GM18526 (cell line): ENCODE data around the gene HDGFL2.
A peak's percentile ranks its signal among the peaks of the same experiment; 100 is the strongest.

Experiments used
- POLR2A ChIP-seq: IDR thresholded peaks from 3 replicates; pipeline ENCODE4 v1.6.1; 2011; ENCODE audit not compliant: insufficient read length; ENCODE audit errors: extremely low read depth

The HDGFL2 gene

DNA sequence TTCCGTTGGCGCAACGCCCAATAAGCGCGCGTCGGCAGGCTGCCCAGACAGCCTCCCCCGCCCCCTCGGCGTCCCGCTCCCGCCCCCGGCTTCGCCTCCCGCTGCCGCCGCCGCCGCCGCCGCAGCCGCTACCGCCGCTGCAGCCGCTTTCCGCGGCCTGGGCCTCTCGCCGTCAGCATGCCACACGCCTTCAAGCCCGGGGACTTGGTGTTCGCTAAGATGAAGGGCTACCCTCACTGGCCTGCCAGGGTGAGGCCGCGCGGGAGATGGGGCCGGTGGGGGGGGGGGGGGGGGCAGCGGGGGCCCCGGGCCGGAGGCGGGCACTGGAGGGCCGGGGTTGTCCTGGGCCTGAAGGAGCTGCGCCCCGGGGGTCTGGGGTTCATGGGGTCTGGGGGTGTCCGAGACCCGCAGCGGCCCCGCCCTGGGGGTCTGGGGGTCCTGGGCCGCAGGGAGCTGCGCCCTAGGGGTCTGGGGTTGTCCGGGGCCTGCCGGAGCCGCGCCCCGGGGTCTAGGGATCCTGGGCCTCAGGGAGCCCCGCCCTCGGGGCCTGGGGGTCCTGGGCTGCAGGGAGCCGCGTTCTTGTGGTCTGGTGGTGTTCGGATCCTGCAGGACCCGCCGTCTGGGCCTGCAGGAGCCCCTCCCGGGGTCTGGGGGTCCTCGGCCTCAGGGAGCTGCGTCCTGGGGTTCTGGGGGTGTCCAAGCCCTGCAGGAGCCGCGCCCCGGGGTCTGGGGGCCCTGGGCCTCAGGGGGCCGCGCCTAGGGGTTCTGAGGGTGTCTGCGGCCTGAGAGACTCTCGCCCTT is at the start of gene HDGFL2:
Gene HDGFL2, plus strand, starts transcription at position 124 of the 801 bp plus-strand sequence. Its CDS starts 54 bp downstream, at position 178.
- TF ChIP-seq POLR2A: peak; percentile 29

DNA sequence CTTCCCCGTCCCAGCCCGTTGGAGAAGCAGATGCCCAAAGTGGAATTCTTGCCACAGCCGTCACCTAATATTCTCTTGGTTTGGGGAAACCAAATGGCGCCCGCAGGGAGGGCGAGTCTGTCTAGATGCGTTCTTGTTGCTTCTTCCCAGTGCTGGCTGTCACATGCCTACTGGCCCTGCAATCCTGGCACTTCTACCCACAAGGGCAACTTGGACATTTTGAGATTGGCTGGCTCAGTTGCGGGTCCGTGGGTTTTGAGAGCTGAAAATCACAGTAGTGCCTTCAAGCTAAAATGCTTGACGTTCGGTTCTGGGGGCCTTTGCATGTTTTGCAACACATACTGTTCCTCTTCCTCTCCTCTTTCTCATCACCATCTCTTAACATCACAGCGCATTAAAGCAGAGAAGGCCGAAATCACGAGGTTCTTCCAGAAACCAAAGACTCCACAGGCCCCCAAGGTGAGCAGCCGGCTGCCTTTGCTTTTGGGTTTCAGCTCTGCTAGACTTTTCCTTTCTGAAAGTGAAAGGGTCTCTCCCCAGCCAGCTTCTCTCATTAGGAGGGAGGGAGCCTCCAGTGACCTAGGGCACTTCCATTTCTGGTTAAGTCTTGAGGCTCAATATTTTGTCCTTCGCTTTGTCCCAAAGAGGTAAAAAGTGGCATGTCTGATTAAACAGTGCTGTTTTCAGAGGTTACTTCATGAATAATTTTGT is 48.5 kb upstream of the HDGFL2 start:
- no peak for TF ChIP-seq POLR2A

DNA sequence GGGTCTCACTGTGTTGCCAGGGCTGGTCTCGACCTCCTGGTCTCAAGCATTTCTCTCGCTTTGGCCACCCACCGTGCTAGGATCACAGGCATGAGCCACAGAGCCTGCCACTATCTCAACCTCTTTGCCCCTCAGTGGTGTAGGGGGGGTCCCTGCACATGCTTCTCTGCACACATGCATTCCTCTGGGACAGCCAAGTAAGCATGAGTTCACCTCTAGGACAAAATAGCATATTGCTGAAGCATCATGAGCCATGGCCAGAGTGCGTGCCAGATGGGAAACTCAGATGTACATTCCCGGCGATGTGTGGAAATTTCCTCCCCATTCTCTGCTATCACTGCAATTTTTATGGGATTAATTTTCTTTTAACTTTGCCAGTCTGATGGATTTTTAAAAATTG is 46.6 kb upstream of the HDGFL2 start:
- no peak for TF ChIP-seq POLR2A

DNA sequence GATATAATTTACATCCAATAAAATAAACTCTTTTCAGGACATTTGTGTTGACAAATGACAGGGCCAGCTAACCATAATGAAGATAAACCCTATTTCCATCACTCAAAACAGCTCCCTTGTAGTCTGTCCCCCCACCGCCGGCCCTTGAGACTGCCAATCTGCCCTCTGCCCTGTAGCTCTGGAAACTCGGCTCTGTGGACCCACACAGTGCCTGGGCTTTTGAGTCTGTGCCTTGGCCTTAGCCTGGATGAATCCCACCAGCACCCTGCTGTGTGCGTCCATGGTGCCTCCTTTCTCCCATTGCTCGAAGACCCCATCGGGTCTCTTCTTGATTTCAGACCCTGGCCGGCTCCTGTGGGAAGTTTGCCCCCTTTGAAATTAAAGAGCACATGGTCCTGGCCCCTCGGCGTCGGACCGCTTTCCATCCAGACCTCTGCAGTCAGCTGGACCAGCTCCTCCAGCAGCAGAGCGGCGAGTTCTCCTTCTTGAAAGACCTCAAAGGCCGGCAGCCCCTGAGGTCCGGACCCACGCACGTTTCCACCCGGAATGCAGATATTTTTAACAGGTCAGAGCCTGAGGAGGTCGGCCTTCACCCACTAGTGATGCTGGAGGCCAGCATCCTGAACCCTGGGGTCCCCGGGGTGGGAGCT is 43.6 kb upstream of the HDGFL2 start:
- no peak for TF ChIP-seq POLR2A

GRCh38 chr19:4429256-4429655 is 42.8 kb upstream of the HDGFL2 start:
- no peak for TF ChIP-seq POLR2A

- no peak for TF ChIP-seq POLR2A
Observed at GRCh38 chr19:4429771-4430171, 42.3 kb upstream of the HDGFL2 start.

DNA sequence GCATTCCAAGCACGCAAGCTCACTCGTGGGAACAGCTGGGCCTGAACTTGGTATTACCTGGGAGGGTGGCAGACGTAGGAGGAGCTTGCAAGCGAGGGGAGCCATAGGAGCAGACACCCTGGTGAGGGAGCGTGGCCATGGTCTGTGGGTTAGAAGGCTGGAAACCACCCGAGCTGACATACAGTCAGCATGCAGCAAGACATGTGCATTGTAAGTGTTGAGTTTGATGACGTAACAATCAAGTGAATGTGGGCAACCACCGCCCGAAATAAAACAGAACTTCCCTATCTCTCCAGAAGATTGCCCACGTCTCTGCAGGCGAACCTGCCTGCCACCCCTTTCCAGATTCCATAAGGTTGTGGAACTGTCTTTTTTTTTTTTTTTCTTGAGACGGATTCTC is 41.3 kb upstream of the HDGFL2 start:
- no peak for TF ChIP-seq POLR2A

DNA sequence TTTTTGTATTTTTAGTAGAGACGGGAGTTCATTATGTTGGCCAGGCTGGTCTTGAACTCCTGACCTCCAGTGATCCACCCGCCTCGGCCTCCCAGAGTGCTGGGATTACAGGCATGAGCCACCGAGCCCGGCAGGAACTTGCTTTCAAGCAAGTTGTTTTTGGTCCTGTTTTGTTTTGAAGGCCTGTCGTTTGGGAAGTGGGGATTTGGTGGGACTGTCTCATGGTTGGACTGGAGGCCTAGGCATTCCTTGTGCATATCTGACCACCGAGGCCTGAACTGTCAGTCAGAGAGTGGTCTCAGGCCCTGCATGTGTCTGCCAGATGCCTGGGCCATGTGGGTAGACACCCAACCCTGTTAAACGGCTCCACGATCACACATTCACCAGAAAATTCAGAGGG is 40.8 kb upstream of the HDGFL2 start:
- no peak for TF ChIP-seq POLR2A

GRCh38 chr19:4431808-4432674 is 40.1 kb upstream of the HDGFL2 start:
- TF ChIP-seq POLR2A: no peak

DNA sequence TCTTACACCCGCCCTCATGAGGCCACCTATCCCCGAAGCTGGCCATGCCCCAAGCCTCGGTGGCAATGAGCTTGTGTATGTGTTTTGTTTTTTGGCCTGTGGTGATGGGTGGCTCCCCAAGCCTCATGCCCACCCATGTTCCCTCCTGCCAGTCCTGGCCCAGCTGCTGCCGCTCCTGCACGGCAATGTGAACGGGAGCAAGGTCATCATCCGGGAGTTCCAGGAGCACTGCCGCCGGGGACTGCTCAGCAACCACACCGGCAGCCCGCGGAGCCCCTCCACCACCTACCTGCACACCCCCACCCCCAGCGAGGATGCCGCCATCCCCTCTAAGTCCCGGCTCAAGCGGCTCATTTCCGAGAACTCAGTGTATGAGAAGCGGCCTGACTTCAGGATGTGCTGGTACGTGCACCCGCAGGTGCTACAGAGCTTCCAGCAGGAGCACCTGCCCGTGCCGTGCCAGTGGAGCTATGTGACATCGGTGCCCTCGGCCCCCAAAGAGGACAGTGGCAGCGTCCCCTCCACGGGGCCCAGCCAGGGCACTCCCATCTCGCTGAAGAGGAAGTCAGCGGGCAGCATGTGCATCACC is 39.1 kb upstream of the HDGFL2 start:
- no peak for TF ChIP-seq POLR2A

DNA sequence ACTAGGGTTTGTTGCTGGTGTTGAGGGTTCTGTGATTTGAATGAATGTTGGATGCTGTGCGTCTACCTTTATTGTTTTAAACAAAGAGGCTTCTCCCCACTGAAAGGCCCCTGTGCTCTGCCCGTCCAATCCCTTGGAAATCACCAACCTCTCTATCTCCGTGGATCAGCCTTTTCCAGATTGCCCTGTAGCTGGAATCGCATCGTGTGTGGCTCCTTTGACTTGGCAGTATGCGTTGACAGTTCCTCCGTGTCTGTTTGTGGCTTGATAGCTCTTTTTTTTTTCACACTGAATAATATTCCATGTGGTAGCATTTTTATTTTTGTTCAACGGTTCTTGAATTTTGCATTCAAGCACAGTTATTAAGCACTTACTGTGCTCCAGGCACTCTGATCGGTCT is 37.7 kb upstream of the HDGFL2 start:
- TF ChIP-seq POLR2A: no peak

DNA sequence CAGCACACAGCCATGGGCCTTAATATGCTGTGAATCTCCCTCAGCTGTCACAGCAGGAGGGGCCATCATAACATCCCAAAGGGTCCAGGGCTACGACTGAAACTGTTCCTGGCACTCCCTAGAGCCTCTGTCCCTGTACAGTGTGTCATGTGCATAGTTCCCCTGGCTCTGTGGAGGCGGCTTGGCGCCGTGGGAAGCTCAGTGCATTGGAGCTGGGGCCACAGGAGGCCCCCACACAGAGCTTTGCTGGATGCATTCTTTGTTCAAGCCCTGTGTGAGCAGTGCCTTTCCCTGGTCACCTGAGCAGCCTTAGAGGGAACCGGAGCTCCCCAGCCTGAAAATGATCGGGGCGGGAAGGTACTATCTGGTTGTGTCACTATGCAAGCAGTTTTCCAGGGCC is 35.9 kb upstream of the HDGFL2 start:
- no peak for TF ChIP-seq POLR2A

DNA sequence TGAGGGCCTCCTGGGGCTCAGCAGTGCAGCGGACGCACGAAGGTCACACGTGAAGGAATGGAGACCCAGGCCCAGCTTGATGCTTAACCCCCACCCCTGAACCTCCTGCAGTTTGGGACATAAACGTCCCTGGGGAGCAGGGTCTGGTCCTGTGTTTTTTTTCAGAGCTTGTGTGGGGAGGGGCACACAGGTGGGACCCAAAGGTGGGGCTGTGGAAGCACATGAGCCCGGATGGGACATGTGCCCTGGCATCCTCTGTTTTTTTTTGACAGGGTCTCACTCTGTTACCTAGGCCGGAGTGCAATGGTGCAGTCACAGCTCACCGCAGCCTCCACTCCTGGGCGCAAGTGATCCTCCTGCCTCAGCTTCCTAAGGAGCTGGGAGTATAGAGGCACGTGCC is 35.0 kb upstream of the HDGFL2 start:
- no peak for TF ChIP-seq POLR2A

DNA sequence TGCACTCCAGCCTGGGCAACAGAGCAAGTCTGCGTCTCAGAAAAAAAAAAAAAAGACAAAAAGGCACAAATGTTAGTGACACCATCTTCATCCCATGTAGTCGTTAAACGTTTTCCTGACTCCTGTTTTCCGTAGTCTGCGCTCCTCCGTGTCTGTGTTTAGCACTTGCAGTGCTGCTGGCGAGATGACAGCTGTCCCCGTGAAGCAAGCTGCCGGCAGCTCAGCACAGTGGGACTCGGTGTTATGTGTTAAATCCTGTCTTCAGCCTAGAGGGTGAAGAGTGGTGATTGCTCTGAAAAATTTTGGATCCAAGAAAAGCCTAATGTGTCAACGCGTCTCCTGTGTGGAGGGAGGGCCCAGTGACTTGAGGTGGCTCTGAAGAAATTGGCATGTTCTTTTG is 32.9 kb upstream of the HDGFL2 start:
- no peak for TF ChIP-seq POLR2A
